BJ (cell line): ENCODE results near the gene ALPI. TPM values are rescaled to one million over a fixed set of nuclear protein-coding genes. Genes with fewer than 3 reads are reported as not detected.
"Not testable (repeated sequence)": the region's sequence is repeated elsewhere in the genome, so short reads cannot be mapped to it uniquely, and the experiment has no call there.

ENCODE experiments used
- CTCF ChIA-PET: fragments of 350-600 bp; formaldehyde crosslinking; extraction: SDS; loops from one replicate; lab custom pipeline; 2021; ENCODE audit warnings: antibody characterized with exemption, inconsistent platforms; lab: Yijun Ruan, JAX
- POLR2A ChIA-PET: fragments of 300-600 bp; sonication (Branson Sonifier 250); formaldehyde crosslinking; extraction: SDS; loops from one replicate; lab custom pipeline; 2021; ENCODE audit warnings: antibody characterized with exemption; lab: Charles Lee
- DNase-seq: peaks from one replicate; pipeline ENCODE4 v3.0.0-alpha.2; 2011; ENCODE audit warnings: low read depth
- H3K27me3 ChIP-seq: 2 replicates; pipeline ENCODE4 v1.6.0; 2011; ENCODE audit warnings: low read length; ENCODE audit not compliant: control insufficient read depth, insufficient read depth
- H3K36me3 ChIP-seq: 2 replicates; pipeline ENCODE4 v1.5.1; 2011; ENCODE audit warnings: low read length; ENCODE audit not compliant: control insufficient read depth, insufficient read depth
- H3K4me3 ChIP-seq: 2 replicates; pipeline ENCODE4 v1.5.1; 2011; ENCODE audit warnings: low read depth, mild to moderate bottlenecking, control low read depth, low read length
- CTCF ChIP-seq: IDR thresholded peaks from 2 replicates; pipeline ENCODE4 v1.5.1; 2011; ENCODE audit warnings: low read depth, mild to moderate bottlenecking, control low read depth, inconsistent platforms, low read length, moderate library complexity; ENCODE audit not compliant: insufficient read depth
- polyA minus RNA-seq: library from RNA; depleted of rRNA, polyadenylated mRNA; stranded (reverse); fragments of >200 nt; gene quantifications from 2 replicates; pipeline ENCODE4 v1.2.3, GENCODE V29; 2011; rRNA and poly(A)+ RNA removed
- polyA plus RNA-seq: library from polyadenylated mRNA; depleted of rRNA; stranded (reverse); fragments of >200 nt; gene quantifications from 2 replicates; pipeline ENCODE4 v1.2.3, GENCODE V29; 2011; rRNA removed

The ALPI gene
- not detected in 2 replicates for polyA plus RNA-seq
- not detected in 2 replicates for polyA minus RNA-seq

DNA sequence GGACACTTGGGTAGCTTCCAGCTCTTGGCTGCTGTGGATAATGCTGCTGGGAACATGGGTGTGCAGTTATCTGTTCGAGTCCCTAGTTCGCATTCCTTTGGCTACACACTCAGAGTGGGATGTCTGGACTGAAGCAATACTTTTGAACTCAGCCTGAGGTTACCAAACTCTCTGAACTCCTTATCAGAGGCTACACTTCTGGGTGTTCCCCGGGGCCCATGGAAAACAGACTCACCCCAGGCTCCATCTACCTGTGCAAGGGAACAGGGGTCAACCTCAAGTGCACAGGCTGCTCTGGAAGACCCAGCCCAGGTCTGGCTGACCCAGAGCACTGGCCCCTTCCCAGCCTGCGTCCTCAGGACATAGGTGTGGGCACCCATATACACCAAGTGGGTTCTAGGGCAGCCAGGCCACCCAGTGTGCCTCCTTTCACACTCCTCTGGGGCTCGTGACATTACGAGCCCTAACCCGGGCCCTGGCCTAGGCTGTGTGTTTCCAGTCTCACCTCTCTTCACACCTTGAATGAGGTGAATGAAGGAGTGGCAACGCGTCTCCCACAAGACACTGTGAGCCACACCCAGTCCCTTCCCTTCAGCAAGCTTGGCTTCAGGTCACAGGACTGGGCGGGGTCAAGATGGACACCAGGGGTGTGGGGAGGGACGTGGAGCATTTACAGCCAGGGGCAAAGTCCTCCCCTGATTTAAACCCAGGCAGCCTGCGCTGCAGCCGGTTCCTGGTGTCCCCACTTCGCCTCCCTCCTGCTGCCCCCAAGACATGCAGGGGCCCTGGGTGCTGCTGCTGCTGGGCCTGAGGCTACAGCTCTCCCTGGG lies at the start of gene ALPI:
ALPI (plus strand) TSS at position 728 of the 830 bp plus-strand sequence; CDS start at position 775, 47 bp downstream.
- H3K36me3 ChIP-seq, result no peaks in the 10 kb centered on the region
- no peak for TF ChIP-seq CTCF
- H3K27me3 ChIP-seq, result peaks cover 4% of the 10 kb centered on the region
- no peak within 1 kb of the TSS for H3K4me3 ChIP-seq
- ChIA-PET CTCF (interaction anchor here (0.5 to 1.4 kb wide), 4 partner anchors 12 to 485 kb away, joined by 3 read pairs; no protein-coding TSS in a partner anchor), POLR2A (no interaction called here)
- DNase-seq, result no peak

- TF ChIP-seq CTCF, result no peak
- CTCF ChIA-PET, result interaction anchor here (0.6 kb wide), 1 partner anchor 32 kb away, joined by 3 read pairs; no protein-coding TSS in a partner anchor
- no peak for DNase-seq
- H3K4me3 ChIP-seq, result no peak within 1 kb of the TSS
- peaks cover 7% of the 10 kb centered on the region for H3K27me3 ChIP-seq
- H3K36me3 ChIP-seq, result no peaks in the 10 kb centered on the region
- POLR2A ChIA-PET, result no interaction called here
These were observed 49.2 kb upstream of the ALPI start, which contains the start of gene ALPG for GRCh38 chr2:232406556-232407310. Gene ALPG (plus strand): TSS chr2:232406844. CDS start chr2:232406895, 51 bp downstream.

DNA sequence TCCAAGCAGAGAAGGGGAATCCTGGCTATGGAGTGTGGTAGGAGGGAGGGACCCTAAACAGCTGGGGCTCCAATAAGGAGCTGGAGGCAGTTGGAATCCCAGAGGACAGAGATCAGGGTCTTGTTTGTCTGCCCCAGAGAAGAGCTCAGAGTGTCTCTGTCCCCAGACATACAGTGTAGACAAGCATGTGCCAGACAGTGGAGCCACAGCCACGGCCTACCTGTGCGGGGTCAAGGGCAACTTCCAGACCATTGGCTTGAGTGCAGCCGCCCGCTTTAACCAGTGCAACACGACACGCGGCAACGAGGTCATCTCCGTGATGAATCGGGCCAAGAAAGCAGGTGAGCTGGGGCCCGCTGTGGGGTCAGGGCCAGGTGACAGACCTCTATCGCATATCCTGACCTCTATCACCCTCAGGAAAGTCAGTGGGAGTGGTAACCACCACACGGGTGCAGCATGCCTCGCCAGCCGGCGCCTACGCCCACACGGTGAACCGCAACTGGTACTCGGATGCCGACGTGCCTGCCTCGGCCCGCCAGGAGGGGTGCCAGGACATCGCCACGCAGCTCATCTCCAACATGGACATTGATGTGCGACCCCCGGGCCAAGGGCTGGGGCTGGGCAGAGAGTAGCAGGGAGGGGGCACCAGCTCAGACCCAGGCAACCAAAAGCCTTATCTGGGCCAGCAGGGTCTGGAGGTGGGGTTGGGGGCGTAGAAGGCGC lies 48.4 kb upstream of the ALPI start:
- POLR2A ChIA-PET, H3K27me3 ChIP-seq, DNase-seq, H3K4me3 ChIP-seq, CTCF ChIA-PET, H3K36me3 ChIP-seq: not testable (repeated sequence)

DNA sequence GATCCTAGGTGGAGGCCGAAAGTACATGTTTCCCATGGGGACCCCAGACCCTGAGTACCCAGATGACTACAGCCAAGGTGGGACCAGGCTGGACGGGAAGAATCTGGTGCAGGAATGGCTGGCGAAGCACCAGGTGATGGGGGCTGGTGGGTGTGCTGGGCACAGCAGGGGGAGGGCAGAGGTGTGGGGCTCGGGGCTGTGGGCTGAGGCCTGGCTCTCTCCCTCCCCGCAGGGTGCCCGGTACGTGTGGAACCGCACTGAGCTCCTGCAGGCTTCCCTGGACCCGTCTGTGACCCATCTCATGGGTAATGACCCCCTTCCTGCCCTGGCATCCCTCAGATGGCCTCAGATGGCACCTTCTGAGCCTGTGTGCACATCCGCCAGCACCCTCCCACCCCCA lies 47.7 kb upstream of the ALPI start:
- H3K36me3 ChIP-seq, H3K27me3 ChIP-seq, H3K4me3 ChIP-seq, DNase-seq, POLR2A ChIA-PET, CTCF ChIA-PET: not testable (repeated sequence)

GRCh38 chr2:232409617-232410016 lies 46.3 kb upstream of the ALPI start:
- CTCF ChIA-PET, H3K27me3 ChIP-seq, H3K36me3 ChIP-seq, H3K4me3 ChIP-seq, DNase-seq, POLR2A ChIA-PET: not testable (repeated sequence)

DNA sequence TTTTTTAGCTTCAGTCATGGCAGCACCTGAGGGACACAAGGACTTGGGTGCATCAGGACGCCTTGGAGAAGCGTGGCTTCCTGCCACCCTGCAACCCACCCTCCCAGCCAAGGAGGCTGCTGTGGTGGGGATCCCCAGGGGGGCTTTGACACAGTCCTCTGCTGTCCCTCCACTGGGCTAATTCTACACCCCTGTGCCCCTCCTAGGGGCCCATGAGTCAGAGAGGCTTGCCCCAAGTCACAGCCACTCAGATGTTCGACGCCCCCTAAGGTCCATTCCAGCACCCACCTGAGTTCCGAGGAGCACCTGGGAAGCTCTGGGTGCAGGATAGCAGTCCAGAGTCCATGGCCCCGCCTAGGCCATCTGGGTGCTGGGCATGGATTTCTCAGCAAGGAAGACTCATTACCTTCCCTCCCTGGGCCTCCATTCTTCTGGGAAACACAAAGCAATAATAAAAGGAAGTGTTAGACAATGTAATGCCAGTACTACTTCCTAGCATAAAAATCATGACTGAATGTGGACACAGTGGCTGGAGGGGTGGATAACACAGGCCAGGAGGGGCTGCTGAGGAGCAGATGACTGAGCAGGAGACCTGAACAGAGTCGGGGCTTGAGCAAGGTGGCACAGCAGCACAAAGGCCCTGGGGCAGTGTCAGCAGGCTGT lies 45.6 kb upstream of the ALPI start:
- no peak for DNase-seq
- ChIA-PET POLR2A (no interaction called here), CTCF (interaction anchor here (1.6 kb wide), 1 partner anchor 43 kb away, joined by 3 read pairs; no protein-coding TSS in a partner anchor)
- Histone ChIP-seq H3K27me3 (peaks cover 7% of the 10 kb centered on the region), H3K4me3 (no peak overlapping the region), H3K36me3 (no peaks in the 10 kb centered on the region)
- no peak for TF ChIP-seq CTCF
